ENCODE data around the gene MINDY4.
A peak's percentile ranks its signal among the peaks of the same experiment; 100 is the strongest.

DNA sequence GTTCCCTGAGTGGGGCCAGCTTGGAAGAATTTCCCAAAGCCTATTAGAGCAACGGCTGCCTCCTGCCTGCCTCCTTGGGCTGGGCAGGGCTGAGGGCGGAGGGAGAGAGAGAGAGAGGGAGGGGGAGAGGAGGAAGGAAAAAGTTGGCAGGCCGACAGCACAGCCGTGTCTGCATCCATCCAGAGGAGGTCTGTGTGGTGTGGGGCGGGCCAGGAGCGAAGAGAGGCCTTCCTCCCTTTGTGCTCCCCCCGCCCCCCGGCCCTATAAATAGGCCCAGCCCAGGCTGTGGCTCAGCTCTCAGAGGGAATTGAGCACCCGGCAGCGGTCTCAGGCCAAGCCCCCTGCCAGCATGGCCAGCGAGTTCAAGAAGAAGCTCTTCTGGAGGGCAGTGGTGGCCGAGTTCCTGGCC lies 140.3 kb downstream of the MINDY4 start, which contains the start of gene AQP1:
- peak in 2 of 6 experiments; percentile 7 to 8 for TF ChIP-seq CTCF (IDR thresholded peaks at IDR 0.05)
- TF ChIP-seq POLR2A (IDR thresholded peaks at IDR 0.05), result peak in 3 of 4 donors; percentile 90 to 92 (median 92)
